ENCODE data around the gene ABLIM3.

The ABLIM3 gene

GRCh38 chr5:149219584-149219983 lies 78.3 kb downstream of the ABLIM3 start:
- DNase-seq (ENCODE audit: low spot score): no peak

- DNase-seq (ENCODE audit: low spot score): no peak
Measured at GRCh38 chr5:149220750-149221149, 79.5 kb downstream of the ABLIM3 start.

DNA sequence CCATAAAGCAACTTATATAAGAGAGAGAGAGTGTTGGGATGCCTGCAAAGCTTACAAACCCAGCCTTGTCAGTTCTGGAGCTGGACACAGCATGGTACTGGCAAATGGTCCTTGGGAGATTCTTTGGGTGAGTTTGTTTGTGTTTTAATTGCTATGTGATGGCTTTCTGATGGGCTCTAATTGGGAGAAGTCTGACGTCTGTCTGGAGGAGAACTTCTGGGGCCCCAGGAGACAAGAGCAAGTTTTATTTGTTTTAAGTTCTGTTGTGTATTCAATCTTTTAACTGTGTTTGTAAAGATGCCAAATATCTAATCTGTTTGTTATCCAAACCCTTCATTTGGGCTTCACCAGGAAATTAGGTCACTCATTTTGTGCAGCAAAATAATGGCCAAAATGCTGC lies 80.0 kb downstream of the ABLIM3 start:
- DNase-seq (ENCODE audit: low spot score): peak; percentile 19

DNA sequence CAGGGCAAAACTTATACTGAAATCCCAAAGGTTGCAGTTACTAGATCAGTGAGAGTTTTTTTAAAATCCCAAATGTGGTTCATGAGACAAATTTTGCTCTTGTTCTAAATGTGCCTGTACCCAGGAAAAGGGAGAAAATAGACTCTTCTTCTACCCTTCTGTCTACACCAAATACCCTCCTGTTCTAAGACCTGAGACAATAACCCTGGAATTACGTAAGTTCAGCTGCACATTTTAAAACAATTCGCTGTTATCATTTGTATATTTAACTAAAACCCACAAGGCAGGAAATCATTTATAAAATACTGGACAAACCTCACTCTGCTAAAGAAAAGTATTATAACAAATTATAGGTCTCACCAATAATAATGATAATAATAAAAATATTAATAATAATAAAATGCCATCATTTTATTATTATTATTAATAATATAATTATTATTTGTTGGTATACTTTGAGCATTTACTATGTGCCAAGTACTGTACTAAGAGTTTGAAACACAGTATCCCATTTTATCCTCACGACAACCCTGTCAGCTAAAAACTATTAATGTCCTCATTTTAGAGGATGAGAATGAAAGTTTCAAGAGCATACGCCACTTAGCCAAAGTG lies 80.5 kb downstream of the ABLIM3 start:
- no peak for DNase-seq (ENCODE audit: low spot score)

GRCh38 chr5:149223081-149223848 lies 82.0 kb downstream of the ABLIM3 start:
- no peak for DNase-seq (ENCODE audit: low spot score)

GRCh38 chr5:149224282-149224681 lies 83.0 kb downstream of the ABLIM3 start:
- no peak for DNase-seq (ENCODE audit: low spot score)

GRCh38 chr5:149227168-149227826 lies 86.0 kb downstream of the ABLIM3 start:
- DNase-seq (ENCODE audit: low spot score): peak; percentile 37

DNA sequence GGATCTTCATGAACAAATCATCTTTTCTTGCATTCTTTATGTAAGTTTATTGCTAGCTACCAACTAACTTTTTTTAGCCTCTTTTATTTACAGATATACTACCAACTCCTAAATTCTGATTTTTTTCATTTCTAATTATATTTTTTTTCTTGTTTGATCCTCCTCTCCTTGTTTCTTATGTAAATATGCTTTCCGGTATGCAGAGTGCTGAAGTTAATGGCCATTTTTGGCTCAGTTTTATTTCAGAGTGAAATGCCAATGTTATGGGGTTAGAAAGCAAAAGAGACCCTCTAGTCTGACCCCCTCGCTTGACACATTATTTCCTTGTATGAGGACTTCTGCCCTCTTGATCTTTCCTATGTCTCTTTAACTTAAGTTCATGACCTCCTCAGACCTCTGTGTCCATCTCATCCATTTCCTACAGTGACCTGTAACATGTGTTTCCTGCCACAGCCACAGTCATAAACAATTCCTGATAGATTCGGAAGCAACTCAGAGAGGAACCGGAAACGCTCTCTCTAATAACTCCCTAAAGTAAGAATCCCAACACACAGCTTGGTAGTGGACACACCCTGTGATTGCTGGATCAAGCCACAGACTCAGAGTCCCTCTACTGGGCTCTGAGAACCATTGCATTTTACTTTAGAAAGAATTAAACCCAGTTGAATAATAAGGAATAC lies 87.5 kb downstream of the ABLIM3 start:
- DNase-seq (ENCODE audit: low spot score): peak; percentile 88

GRCh38 chr5:149229298-149229937 lies 88.1 kb downstream of the ABLIM3 start:
- no peak for DNase-seq (ENCODE audit: low spot score)

DNA sequence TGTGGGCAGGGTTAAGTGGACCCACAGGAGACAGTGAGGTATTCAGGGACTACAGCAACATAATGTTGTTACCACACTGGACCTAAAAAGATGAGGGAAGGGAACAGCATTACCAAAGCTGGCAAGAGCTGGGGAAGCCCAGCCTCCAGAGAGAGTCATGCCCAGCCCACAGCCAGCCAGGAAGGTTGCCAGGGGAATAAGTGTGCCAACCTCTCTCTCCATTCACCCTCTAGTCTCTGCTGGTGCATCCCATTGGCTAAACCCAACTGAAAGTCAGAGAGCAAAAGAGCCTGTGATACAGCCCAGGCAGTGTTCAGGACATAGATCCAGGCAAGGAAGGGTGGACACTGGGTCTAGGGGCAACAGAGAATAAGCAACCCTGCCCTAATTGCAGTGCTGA lies 94.5 kb downstream of the ABLIM3 start:
- no peak for DNase-seq (ENCODE audit: low spot score)

DNA sequence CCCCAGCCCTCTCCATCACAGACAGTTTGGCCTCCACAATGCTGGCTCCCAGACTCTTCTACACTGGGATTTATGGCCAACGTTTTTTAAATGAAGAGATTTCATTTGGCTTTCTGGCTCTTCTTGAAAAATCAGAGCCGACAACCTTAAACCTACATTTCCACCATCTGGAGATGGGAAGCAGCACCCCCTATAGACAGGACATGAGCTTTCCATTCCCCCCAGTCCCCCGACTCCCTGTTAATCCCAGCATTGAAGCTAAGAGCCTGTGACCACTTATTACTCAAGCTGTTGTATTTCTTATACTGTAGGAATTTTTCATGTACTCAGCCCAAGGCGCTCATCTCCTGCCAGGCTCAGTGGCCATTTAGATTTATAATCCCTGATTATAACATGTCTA lies 96.4 kb downstream of the ABLIM3 start:
- no peak for DNase-seq (ENCODE audit: low spot score)

DNA sequence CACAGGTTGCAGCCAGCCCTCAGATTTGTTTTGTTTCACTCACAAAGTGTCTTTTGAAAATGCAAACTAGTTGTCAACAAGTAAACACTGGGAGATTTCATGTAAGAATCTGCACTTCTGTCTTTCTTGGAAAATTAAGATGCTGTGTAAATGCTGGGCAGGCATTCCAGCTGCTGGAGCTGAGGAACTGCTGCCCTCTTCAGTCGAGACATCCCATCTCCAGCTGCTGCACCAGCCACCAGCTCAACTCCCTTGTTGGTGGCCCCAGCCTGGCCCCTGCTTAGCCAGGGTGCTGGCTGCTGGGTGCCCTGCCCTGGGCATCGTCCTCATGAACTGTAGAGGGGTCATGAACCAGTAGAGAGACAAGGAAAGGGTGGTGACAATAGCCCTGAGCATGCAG lies 97.2 kb downstream of the ABLIM3 start:
- DNase-seq (ENCODE audit: low spot score): peak; percentile 51

DNA sequence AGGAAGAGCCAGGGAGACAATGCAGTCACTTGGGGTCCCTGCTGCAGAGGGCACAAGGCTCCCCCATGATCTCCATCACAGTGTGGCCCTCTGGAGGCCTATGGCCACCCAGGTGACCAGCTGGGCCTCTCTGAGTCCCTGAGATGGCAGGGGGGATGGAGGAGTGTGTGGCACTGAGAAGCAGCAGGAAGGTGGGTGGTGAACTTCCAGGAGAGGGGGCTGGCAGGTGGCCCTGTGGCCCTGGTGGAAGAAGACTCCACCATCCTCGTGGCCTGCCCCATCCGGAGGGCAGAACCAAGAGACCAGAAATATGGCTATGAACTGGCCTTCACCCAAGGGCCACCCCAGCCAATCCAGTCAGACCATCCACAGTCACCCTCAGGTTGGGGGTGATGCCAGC lies 98.6 kb downstream of the ABLIM3 start:
- DNase-seq (ENCODE audit: low spot score): no peak

DNA sequence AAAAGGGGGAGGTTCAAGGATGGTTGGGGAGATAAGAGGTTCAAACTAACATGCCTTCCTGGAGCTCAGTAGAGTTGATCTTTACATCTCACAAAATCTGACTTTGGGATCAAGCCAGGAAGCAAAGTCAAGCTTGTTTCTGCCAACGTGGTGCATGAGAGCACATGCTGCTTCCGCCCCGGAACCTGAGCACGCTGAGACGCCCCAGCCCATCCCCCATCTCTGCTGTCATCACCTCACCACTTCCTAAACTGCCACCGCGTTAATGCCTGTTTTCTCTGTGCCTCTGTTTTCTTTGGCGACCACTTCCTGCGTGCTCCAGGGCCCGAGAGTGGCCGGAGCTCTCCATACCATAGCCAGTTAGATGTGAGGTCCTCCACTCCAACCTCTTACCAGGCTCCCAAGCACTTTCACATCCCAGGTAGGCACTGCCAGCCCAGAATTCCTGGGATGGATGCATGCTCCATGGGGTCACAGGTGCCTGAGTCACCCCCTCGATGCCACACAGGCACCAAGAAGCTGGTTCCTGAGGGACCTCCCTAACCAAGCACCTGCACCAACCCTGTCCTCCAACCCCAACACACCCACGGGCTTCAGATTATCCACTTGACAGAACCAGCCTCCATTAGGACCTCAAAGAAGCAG lies 99.2 kb downstream of the ABLIM3 start:
- no peak for DNase-seq (ENCODE audit: low spot score)

- no peak for DNase-seq (ENCODE audit: low spot score)
Measured at GRCh38 chr5:149242339-149242738, 101.0 kb downstream of the ABLIM3 start.

DNA sequence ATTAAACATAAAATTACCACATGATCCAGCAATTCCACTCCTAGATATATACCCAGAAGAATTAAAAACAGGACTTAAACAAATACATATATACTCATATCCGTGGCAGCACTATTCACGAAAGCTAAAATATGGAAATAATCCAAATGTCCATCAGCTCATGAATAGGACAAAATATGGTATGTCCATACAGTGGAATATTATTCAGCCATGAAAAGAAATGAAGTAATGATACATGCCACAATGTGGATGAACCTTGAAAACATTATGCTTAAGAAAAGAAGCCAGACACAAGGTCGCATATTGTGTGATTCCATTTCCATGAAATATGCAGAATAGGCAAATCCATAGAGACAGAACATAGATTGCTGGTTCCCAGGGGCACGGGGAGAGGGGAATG lies 105.6 kb downstream of the ABLIM3 start:
- DNase-seq (ENCODE audit: low spot score): no peak

DNA sequence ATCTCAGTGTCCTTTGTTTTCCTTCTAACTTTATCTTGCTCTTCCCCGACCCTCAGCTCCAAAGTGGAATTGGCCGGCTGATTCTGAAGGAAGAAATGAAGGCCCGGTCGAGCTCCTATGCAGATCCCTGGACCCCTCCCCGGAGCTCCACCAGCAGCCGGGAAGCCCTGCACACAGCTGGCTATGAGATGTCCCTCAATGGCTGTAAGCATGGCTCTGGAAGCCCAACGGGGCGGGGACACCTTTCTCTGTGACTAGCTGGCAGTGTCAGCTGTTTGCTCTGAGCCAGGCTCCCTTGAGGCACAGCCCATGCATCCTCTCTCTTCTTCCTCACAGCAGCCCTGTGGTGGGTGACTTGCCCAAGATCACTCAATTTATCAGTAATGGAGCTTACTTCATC lies 106.4 kb downstream of the ABLIM3 start:
- DNase-seq (ENCODE audit: low spot score): no peak

DNA sequence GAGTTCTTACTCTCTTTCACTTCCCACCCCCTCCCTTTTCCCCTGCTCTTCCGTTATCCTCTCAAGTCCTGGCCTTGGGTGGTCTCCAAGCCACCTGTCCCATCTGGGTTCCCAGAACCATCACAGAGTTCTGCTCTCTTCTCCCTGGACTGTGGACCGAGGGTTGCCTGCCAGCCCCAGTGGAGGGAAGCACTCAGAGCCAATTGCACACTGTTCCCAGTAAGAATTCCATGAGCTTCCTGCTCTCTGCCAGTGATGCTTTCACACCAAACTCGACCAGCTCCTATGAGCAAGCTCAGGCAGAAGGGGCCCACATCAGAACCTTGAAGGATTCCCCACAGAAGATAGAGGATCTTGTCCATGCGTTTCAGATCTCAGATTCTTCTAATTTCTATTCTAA lies 110.3 kb downstream of the ABLIM3 start:
- DNase-seq (ENCODE audit: low spot score): no peak

- DNase-seq (ENCODE audit: low spot score): peak; percentile 77
Measured at GRCh38 chr5:149254506-149254905, 113.2 kb downstream of the ABLIM3 start.

GRCh38 chr5:149256451-149256850 lies 115.2 kb downstream of the ABLIM3 start:
- DNase-seq (ENCODE audit: low spot score): peak; percentile 38

DNA sequence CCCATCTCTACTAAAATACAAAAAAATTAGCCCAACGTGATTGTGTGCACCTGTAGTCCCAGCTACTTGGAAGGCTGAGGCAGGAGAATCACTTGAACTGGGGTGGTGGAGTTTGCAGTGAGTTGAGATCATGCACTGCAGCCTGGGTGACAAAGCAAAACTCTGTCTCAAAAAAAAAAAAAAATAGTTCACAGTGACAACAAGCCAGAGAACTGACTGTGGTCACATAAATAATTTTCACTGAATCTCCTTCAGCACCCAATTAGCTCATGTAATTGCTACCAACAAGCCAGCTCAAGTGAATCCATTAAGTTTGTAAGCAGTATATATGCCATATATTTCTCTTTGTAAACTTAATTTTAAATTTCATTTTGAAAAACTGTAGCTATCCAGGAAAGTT lies 115.8 kb downstream of the ABLIM3 start:
- DNase-seq (ENCODE audit: low spot score): no peak

Data from AG20443 (cell line).